ENCODE results near the gene G3BP2. TPM values are rescaled to one million over a fixed set of nuclear protein-coding genes. Genes with fewer than 3 reads are reported as not detected.
"Not testable (repeated sequence)": the region's sequence is repeated elsewhere in the genome, so short reads cannot be mapped to it uniquely, and the experiment has no call there.

The G3BP2 gene
- polyA plus RNA-seq (2013, experiment 1 of 2), result 150 TPM
- 151 TPM for polyA plus RNA-seq (2013, experiment 2 of 2)

DNA sequence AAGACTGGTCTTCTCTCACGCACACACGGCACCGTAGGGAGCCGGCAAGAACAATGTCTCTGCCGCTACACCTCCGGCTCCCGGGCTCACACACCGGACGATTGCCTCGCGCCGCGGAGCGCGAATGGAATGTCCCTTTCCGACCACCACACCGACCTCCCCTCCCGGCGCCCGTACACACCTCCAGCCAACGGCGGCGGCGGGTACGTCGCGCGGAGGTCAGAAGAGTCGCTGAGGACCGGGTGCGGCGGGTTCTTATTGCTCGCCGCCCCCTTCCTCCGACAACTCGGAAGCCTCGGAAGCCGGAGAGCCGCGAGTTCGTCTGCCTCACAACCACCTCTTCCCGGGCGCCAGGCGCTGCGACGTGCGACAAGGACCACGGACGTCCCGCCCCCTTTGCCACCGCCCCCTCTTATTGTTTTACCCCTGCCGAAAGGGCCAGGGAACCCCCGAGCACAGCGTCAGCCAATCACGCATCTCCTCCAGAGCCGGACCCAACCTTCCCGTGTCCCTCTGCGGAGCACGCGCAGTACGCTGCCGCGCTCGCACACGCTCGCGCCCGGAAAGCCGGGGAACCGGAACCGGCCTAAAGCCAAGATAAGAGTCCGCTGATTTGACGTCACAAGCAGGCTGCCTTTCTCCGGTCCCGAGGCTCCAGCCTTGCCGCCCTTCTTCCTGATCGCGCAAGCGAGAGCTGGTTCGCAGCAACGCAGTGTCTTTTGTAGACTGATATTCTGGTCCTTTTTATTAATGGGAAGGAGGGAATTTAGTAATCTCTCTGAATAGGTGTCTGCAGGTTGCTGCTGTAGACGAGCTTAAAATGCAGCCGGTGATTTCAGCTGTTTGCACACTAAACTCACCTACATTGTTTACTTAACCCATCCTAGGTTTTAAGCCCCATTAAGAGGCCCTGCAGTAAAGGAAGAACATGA is at the start of gene G3BP2:
Gene G3BP2, minus strand, starts transcription at position 385 of the 932 bp plus-strand sequence. CDS start 11,386 bp downstream, outside the sequence.
- Histone ChIP-seq H3K9ac (ENCODE audit: low read length) (peak within 1 kb of the TSS; percentile 95), H3K18ac (ENCODE audit: low read length) (peak within 1 kb of the TSS; percentile 95), H3K4me2 (ENCODE audit: low read length) (peak within 1 kb of the TSS; percentile 85), H3K27ac (ENCODE audit: low read depth, low read length) (peak within 1 kb of the TSS; percentile 89), H3K56ac (ENCODE audit: low read length) (peak within 1 kb of the TSS; percentile 92), H2BK5ac (ENCODE audit: low read length) (peak within 1 kb of the TSS; percentile 60), H3K79me1 (ENCODE audit: low read length) (no peaks in the 10 kb centered on the region), H3K27me3 (ENCODE audit: insufficient read depth, low read length, poor library complexity) (no peaks in the 10 kb centered on the region), H3K36me3 (ENCODE audit: control insufficient read depth, insufficient read depth, low read length) (no peaks in the 10 kb centered on the region), H4K5ac (ENCODE audit: low read length) (no peak within 1 kb of the TSS), H3K4me3 (ENCODE audit: low read length) (peak within 1 kb of the TSS; percentile 90), H2BK120ac (ENCODE audit: low read depth, low read length) (no peak within 1 kb of the TSS), H3K4me1 (ENCODE audit: control insufficient read depth, low read depth, low read length) (peaks cover 7% of the 10 kb centered on the region), H4K8ac (ENCODE audit: low read depth, low read length) (peak within 1 kb of the TSS; percentile 15), H3K23ac (ENCODE audit: low read length) (peak within 1 kb of the TSS; percentile 72), H3K4ac (ENCODE audit: low read depth, low read length) (peak within 1 kb of the TSS; percentile 64), H2BK15ac (replicated peaks; ENCODE audit: low read depth) (no peak within 1 kb of the TSS), H3K79me2 (ENCODE audit: control insufficient read depth, insufficient read depth, low read length) (peaks cover 45% of the 10 kb centered on the region), H2AK5ac (ENCODE audit: low read length) (peak within 1 kb of the TSS; percentile 27)
- DNase-seq, result peak; percentile 99
- WGBS (ENCODE audit: extremely low coverage, insufficient coverage, low lambda C conversion rate), result no CpG with 5 or more reads among the region's 83 CpGs

DNA sequence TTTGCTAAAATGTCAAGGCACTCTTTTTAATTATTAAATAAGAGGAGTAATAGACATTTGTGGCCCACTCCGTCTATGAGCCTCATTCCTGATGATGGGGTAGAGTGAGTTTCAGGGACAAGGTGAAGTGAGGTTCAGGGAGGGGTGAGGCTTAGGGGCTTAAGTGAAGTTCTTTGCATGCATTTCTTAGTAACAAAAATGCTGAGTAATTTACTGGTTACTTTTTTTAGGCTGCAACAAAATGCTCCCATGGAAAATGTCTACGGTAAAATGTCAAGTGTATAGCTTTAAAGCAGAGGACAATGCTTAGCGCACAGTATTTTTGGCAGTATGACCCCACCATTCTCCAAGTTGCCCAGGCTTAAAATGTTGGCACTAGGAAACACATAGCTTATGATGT is 49.2 kb upstream of the G3BP2 start:
- Histone ChIP-seq H4K8ac (ENCODE audit: low read depth, low read length) (no peak overlapping the region), H3K79me1 (ENCODE audit: low read length) (peaks cover 3% of the 10 kb centered on the region), H3K4me1 (ENCODE audit: control insufficient read depth, low read depth, low read length) (peaks cover 2% of the 10 kb centered on the region), H2BK15ac (replicated peaks; ENCODE audit: low read depth) (no peak overlapping the region), H3K27ac (ENCODE audit: low read depth, low read length) (no peak overlapping the region), H3K36me3 (ENCODE audit: control insufficient read depth, insufficient read depth, low read length) (no peaks in the 10 kb centered on the region), H2BK5ac (ENCODE audit: low read length) (no peak overlapping the region), H3K23ac (ENCODE audit: low read length) (no peak overlapping the region), H3K79me2 (ENCODE audit: control insufficient read depth, insufficient read depth, low read length) (peaks cover 29% of the 10 kb centered on the region), H3K56ac (ENCODE audit: low read length) (no peak overlapping the region), H3K4me3 (ENCODE audit: low read length) (no peak overlapping the region), H3K4me2 (ENCODE audit: low read length) (no peak overlapping the region), H2BK120ac (ENCODE audit: low read depth, low read length) (no peak overlapping the region), H3K18ac (ENCODE audit: low read length) (no peak overlapping the region), H4K5ac (ENCODE audit: low read length) (no peak overlapping the region), H3K9ac (ENCODE audit: low read length) (no peak overlapping the region), H2AK5ac (ENCODE audit: low read length) (no peak overlapping the region), H3K4ac (ENCODE audit: low read depth, low read length) (no peak overlapping the region), H3K27me3 (ENCODE audit: insufficient read depth, low read length, poor library complexity) (no peaks in the 10 kb centered on the region)
- WGBS (ENCODE audit: extremely low coverage, insufficient coverage, low lambda C conversion rate), result no CpG with 5 or more reads among the region's 3 CpGs
- no peak for DNase-seq

DNA sequence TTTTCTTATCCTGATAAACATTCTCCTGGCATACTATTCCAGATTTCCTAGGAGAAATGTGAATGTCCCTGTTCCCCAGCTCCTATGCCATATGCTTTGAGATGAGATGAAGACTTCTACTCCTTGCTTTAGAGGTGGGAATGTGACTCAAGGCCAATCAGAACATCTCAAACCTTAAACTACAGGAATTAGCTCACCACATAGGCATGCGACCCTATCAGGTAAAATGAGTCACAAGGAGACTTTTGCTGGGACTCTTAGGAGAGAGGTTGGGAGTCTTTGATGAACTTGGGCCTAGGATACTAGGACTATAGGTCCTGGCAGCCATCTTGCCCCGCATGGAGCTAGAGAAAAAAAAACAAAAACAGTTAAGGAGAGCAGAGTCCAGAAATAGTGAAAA is 45.3 kb upstream of the G3BP2 start:
- peaks cover 19% of the 10 kb centered on the region for H3K79me2 ChIP-seq (ENCODE audit: control insufficient read depth, insufficient read depth, low read length)
- DNase-seq, result peak; percentile 92
- H3K56ac ChIP-seq (ENCODE audit: low read length), result no peak overlapping the region
- H3K4me2 ChIP-seq (ENCODE audit: low read length), result no peak overlapping the region
- peaks cover 3% of the 10 kb centered on the region for H3K79me1 ChIP-seq (ENCODE audit: low read length)
- no peak overlapping the region for H3K4me3 ChIP-seq (ENCODE audit: low read length)
- no peak overlapping the region for H4K8ac ChIP-seq (ENCODE audit: low read depth, low read length)
- no peak overlapping the region for H3K9ac ChIP-seq (ENCODE audit: low read length)
- no peak overlapping the region for H3K23ac ChIP-seq (ENCODE audit: low read length)
- no peak overlapping the region for H2BK120ac ChIP-seq (ENCODE audit: low read depth, low read length)
- no peak overlapping the region for H4K5ac ChIP-seq (ENCODE audit: low read length)
- no peak overlapping the region for H2AK5ac ChIP-seq (ENCODE audit: low read length)
- no peak overlapping the region for H2BK5ac ChIP-seq (ENCODE audit: low read length)
- H2BK15ac ChIP-seq (replicated peaks; ENCODE audit: low read depth), result no peak overlapping the region
- H3K18ac ChIP-seq (ENCODE audit: low read length), result no peak overlapping the region
- no CpG with 5 or more reads among the region's 2 CpGs for WGBS (ENCODE audit: extremely low coverage, insufficient coverage, low lambda C conversion rate)
- peaks cover 5% of the 10 kb centered on the region for H3K4me1 ChIP-seq (ENCODE audit: control insufficient read depth, low read depth, low read length)
- H3K27ac ChIP-seq (ENCODE audit: low read depth, low read length), result no peak overlapping the region
- no peak overlapping the region for H3K4ac ChIP-seq (ENCODE audit: low read depth, low read length)
- H3K36me3 ChIP-seq (ENCODE audit: control insufficient read depth, insufficient read depth, low read length), result no peaks in the 10 kb centered on the region
- no peaks in the 10 kb centered on the region for H3K27me3 ChIP-seq (ENCODE audit: insufficient read depth, low read length, poor library complexity)

DNA sequence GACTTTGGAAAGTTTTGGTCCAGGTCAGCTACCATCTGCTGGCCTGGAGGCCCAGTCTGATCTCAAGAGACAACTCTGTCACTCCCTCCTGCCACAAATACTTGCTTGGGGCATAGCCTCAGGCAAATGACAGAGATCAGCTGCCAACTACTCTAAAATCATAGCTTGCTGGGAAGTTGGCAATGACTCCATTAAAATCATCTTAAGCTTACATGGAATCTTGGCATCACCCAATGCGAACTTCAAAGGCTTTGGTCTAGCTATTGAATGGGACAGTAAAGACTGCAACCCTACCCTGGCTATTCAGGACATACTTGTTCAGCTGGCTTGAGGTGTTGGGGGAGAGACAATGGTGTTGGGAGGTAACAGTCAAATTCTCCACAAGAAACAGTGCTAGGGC is 44.2 kb upstream of the G3BP2 start:
- no peak overlapping the region for H3K9ac ChIP-seq (ENCODE audit: low read length)
- H3K4me3 ChIP-seq (ENCODE audit: low read length), result no peak overlapping the region
- DNase-seq, result no peak
- no CpG with 5 or more reads among the region's 1 CpG for WGBS (ENCODE audit: extremely low coverage, insufficient coverage, low lambda C conversion rate)
- no peak overlapping the region for H3K18ac ChIP-seq (ENCODE audit: low read length)
- H3K27ac ChIP-seq (ENCODE audit: low read depth, low read length), result no peak overlapping the region
- H4K8ac ChIP-seq (ENCODE audit: low read depth, low read length), result no peak overlapping the region
- H3K4ac ChIP-seq (ENCODE audit: low read depth, low read length), result no peak overlapping the region
- H3K4me2 ChIP-seq (ENCODE audit: low read length), result no peak overlapping the region
- H4K5ac ChIP-seq (ENCODE audit: low read length), result no peak overlapping the region
- H3K79me2 ChIP-seq (ENCODE audit: control insufficient read depth, insufficient read depth, low read length), result peaks cover 10% of the 10 kb centered on the region
- no peak overlapping the region for H2AK5ac ChIP-seq (ENCODE audit: low read length)
- H3K4me1 ChIP-seq (ENCODE audit: control insufficient read depth, low read depth, low read length), result peaks cover 3% of the 10 kb centered on the region
- H3K36me3 ChIP-seq (ENCODE audit: control insufficient read depth, insufficient read depth, low read length), result no peaks in the 10 kb centered on the region
- H2BK120ac ChIP-seq (ENCODE audit: low read depth, low read length), result no peak overlapping the region
- no peaks in the 10 kb centered on the region for H3K27me3 ChIP-seq (ENCODE audit: insufficient read depth, low read length, poor library complexity)
- peaks cover 3% of the 10 kb centered on the region for H3K79me1 ChIP-seq (ENCODE audit: low read length)
- H3K23ac ChIP-seq (ENCODE audit: low read length), result no peak overlapping the region
- no peak overlapping the region for H2BK15ac ChIP-seq (replicated peaks; ENCODE audit: low read depth)
- no peak overlapping the region for H3K56ac ChIP-seq (ENCODE audit: low read length)
- no peak overlapping the region for H2BK5ac ChIP-seq (ENCODE audit: low read length)

DNA sequence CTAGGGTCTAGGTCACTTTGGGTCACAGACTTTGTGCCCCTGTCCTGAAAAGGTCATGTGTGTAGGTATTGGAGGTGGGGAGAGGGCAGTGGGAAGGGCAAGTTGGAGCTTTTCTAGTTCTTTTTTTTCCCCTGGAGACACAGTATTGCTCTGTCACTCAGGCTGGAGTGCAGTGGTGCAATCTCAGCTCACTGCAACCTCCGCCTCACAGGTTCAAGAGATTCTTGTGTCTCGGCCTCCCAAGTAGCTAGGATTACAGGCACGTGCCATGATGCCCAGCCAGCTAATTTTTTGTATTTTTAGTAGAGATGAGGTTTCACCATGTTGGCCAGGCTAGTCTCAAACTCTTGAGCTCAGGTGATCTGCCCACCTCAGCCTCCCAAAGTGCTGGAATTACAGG is 42.8 kb upstream of the G3BP2 start:
- not testable (repeated sequence) for H3K27ac ChIP-seq (ENCODE audit: low read depth, low read length)

More for the DNA sequence above, 42.8 kb upstream of the G3BP2 start:
- not testable (repeated sequence) for H3K27me3 ChIP-seq (ENCODE audit: insufficient read depth, low read length, poor library complexity); H3K4ac ChIP-seq (ENCODE audit: low read depth, low read length); H4K5ac ChIP-seq (ENCODE audit: low read length); DNase-seq; H2BK5ac ChIP-seq (ENCODE audit: low read length); H3K79me2 ChIP-seq (ENCODE audit: control insufficient read depth, insufficient read depth, low read length); H3K4me3 ChIP-seq (ENCODE audit: low read length); H4K8ac ChIP-seq (ENCODE audit: low read depth, low read length); H3K4me2 ChIP-seq (ENCODE audit: low read length); H3K4me1 ChIP-seq (ENCODE audit: control insufficient read depth, low read depth, low read length); H3K36me3 ChIP-seq (ENCODE audit: control insufficient read depth, insufficient read depth, low read length); H3K23ac ChIP-seq (ENCODE audit: low read length); H2AK5ac ChIP-seq (ENCODE audit: low read length); H2BK120ac ChIP-seq (ENCODE audit: low read depth, low read length); H2BK15ac ChIP-seq (replicated peaks; ENCODE audit: low read depth); H3K9ac ChIP-seq (ENCODE audit: low read length); H3K79me1 ChIP-seq (ENCODE audit: low read length); H3K18ac ChIP-seq (ENCODE audit: low read length); H3K56ac ChIP-seq (ENCODE audit: low read length)
- WGBS (ENCODE audit: extremely low coverage, insufficient coverage, low lambda C conversion rate), result no CpG with 5 or more reads among the region's 3 CpGs

Data from mesendoderm (in vitro differentiated cells).